T-helper 1 cell treated with Interleukin-12 subunit alpha and Interleukin-12 subunit beta and Interleukin-4 antibody, amounts not matched to agents 30 μg/mL and 1 μg/mL, for 36 hours (primary cell): ENCODE results near the gene ATG3.
A peak's percentile ranks its signal among the peaks of the same experiment; 100 is the strongest.
"Not testable (repeated sequence)": the region's sequence is repeated elsewhere in the genome, so short reads cannot be mapped to it uniquely, and the experiment has no call there.

ENCODE experiments used
- H3K27ac Mint-ChIP-seq: one replicate; pipeline ENCODE4 v1.8.0; 2021; ENCODE audit warnings: mild to moderate bottlenecking, mixed read lengths
- H3K27me3 Mint-ChIP-seq: one replicate; pipeline ENCODE4 v1.8.0; 2021; ENCODE audit warnings: low read depth, mixed read lengths
- H3K36me3 Mint-ChIP-seq: one replicate; pipeline ENCODE4 v1.8.0; 2021; ENCODE audit warnings: low read depth, mixed read lengths
- H3K4me1 Mint-ChIP-seq: one replicate; pipeline ENCODE4 v1.8.0; 2021; ENCODE audit warnings: low read depth, mixed read lengths
- H3K4me3 Mint-ChIP-seq: one replicate; pipeline ENCODE4 v1.8.0; 2021; ENCODE audit warnings: mild to moderate bottlenecking, moderate library complexity, mixed read lengths
- H3K9me3 Mint-ChIP-seq: one replicate; pipeline ENCODE4 v1.8.0; 2021; ENCODE audit warnings: mixed read lengths

ATG3 gene

GRCh38 chr3:112579697-112580096 is 17.9 kb upstream of the ATG3 start:
- Mint-ChIP-seq H3K4me3 (no peak overlapping the region), H3K4me1 (peaks cover 3% of the 10 kb centered on the region), H3K27ac (no peak overlapping the region), H3K9me3 (no peaks in the 10 kb centered on the region), H3K27me3 (no peaks in the 10 kb centered on the region), H3K36me3 (peaks cover 4% of the 10 kb centered on the region)

DNA sequence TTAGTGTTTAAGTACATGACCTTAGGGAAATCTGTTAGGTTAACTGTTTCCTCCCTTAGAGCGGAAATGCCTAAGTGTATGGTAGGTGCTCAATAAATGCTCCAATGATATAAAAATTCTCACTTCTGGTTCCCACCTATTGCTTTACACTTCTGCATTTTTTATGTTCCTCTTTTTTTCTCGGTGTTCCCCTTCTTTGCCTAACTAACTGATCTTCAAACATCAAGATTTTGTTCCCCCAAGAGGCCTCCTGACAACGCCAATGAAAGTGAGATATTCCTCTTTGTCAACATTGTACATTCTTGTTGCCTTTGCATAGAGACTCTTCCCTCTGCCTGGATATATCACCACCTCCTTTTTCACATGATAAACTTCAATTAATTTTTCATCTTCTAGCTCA is 17.5 kb upstream of the ATG3 start:
- Mint-ChIP-seq H3K27ac (no peak overlapping the region), H3K4me3 (no peak overlapping the region), H3K4me1 (peaks cover 3% of the 10 kb centered on the region), H3K36me3 (peaks cover 4% of the 10 kb centered on the region), H3K9me3 (no peaks in the 10 kb centered on the region), H3K27me3 (no peaks in the 10 kb centered on the region)

GRCh38 chr3:112572701-112573100 is 10.9 kb upstream of the ATG3 start:
- no peak overlapping the region for H3K27ac Mint-ChIP-seq
- peaks cover 24% of the 10 kb centered on the region for H3K36me3 Mint-ChIP-seq
- no peak overlapping the region for H3K4me3 Mint-ChIP-seq

GRCh38 chr3:112569265-112569664 is 7.5 kb upstream of the ATG3 start:
- Mint-ChIP-seq H3K4me3 (no peak overlapping the region), H3K9me3 (no peaks in the 10 kb centered on the region), H3K4me1 (peaks cover 10% of the 10 kb centered on the region), H3K27ac (no peak overlapping the region), H3K36me3 (peaks cover 35% of the 10 kb centered on the region), H3K27me3 (no peaks in the 10 kb centered on the region)

More at GRCh38 chr3:112572701-112573100, 10.9 kb upstream of the ATG3 start:
- H3K27me3 Mint-ChIP-seq: no peaks in the 10 kb centered on the region
- H3K9me3 Mint-ChIP-seq: no peaks in the 10 kb centered on the region
- peaks cover 7% of the 10 kb centered on the region for H3K4me1 Mint-ChIP-seq

DNA sequence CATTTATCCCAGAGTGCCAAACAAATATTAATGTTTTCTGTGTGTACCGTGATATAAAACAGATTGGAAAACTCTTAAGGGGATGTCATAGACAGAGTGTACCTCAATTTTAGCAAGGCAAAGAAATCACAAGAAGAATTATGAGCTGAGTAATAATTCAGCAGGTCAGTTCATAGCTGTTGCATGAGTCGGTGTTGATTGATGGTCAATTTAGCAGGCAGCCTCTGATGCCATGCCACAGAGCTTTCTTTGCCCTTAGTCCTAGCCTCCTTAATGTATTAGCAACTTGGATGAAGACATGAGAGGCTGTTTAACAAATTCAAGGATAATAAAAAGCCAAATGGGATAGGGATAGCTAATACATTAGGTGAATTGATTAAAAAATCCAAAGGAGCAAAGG is 6.9 kb upstream of the ATG3 start:
- H3K9me3 Mint-ChIP-seq: no peaks in the 10 kb centered on the region
- H3K27ac Mint-ChIP-seq: no peak overlapping the region
- no peak overlapping the region for H3K4me3 Mint-ChIP-seq

GRCh38 chr3:112564940-112565305 is 3.2 kb upstream of the ATG3 start:
- no peak overlapping the region for H3K4me3 Mint-ChIP-seq
- H3K27ac Mint-ChIP-seq: no peak overlapping the region
- H3K27me3 Mint-ChIP-seq: no peaks in the 10 kb centered on the region
- H3K4me1 Mint-ChIP-seq: peaks cover 20% of the 10 kb centered on the region
- peaks cover 22% of the 10 kb centered on the region for H3K36me3 Mint-ChIP-seq
- no peaks in the 10 kb centered on the region for H3K9me3 Mint-ChIP-seq

More for the DNA sequence above, 6.9 kb upstream of the ATG3 start:
- Mint-ChIP-seq H3K4me1 (peaks cover 10% of the 10 kb centered on the region), H3K36me3 (peaks cover 35% of the 10 kb centered on the region), H3K27me3 (no peaks in the 10 kb centered on the region)

GRCh38 chr3:112564247-112564939 is 2.6 kb upstream of the ATG3 start:
- Mint-ChIP-seq H3K4me1 (peaks cover 24% of the 10 kb centered on the region), H3K27ac (peak overlapping the region; percentile 32), H3K36me3 (peaks cover 21% of the 10 kb centered on the region)
- not testable (repeated sequence) for H3K9me3 Mint-ChIP-seq, H3K4me3 Mint-ChIP-seq, H3K27me3 Mint-ChIP-seq

- H3K36me3 Mint-ChIP-seq: peaks cover 17% of the 10 kb centered on the region
- H3K4me1 Mint-ChIP-seq: peaks cover 25% of the 10 kb centered on the region
- H3K27ac Mint-ChIP-seq: peak overlapping the region; percentile 93
- H3K27me3 Mint-ChIP-seq: no peaks in the 10 kb centered on the region
- peak overlapping the region; percentile 88 for H3K4me3 Mint-ChIP-seq
- H3K9me3 Mint-ChIP-seq: no peaks in the 10 kb centered on the region
Measured at GRCh38 chr3:112561484-112561733, 353 bp downstream of the ATG3 start.

DNA sequence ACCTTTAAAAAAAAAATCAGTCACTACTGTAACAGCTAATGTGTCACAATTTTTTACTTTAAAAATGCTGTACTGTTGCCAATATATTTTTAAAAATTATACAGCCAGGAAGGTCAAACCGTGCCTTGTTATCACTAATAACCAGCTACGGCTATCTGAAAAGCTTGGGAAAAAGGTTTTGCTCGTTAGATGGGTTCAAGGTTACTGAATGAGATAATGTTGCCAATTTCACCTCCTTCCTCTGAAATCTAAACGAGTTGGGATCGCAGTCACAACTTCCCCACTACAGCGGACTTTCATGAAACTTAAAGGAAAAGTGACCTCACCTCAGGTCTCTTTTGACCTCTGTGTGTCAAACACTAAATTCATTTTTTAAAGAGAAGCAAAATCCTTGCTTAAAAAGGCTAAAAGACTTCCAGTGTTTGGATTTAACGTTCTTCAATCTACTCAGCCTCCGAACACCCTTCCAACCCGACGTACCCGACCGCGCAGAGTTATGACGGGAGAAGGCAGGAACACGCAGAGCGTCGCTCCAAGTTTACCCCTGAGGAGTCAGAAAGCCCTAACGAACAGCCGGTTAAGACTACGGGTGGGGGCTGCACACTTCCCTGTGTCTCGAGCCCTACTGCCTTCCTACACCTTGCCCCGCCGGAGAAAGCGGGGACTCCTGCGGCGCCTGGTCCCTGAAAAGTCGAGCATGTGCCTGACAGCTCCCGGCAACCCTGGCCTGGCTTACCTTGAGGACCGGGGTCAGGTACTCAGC is 860 bp downstream of the ATG3 start:
- no peaks in the 10 kb centered on the region for H3K27me3 Mint-ChIP-seq
- peak overlapping the region; percentile 93 for H3K27ac Mint-ChIP-seq
- H3K4me3 Mint-ChIP-seq: peak overlapping the region; percentile 88
- no peaks in the 10 kb centered on the region for H3K9me3 Mint-ChIP-seq
- H3K4me1 Mint-ChIP-seq: peaks cover 28% of the 10 kb centered on the region
- peaks cover 17% of the 10 kb centered on the region for H3K36me3 Mint-ChIP-seq

DNA sequence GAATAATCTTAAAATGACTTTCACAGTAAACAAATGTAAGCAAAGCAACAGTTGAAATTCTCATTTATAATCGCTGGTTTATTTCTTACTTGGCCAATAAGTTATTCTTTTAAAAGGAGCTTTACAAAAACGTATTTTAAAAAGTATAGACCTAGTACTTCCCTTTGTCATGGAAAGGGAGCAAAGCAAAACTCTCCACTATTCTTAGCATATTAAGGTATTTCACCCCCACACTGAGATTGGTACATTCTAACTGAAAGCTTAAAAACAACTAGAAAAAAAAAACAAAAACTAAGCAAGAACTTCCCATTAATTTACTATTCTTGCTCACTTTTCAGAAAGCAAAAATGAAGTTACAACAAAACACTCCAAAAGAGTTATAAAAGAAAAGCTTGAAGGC is 1.5 kb downstream of the ATG3 start:
- Mint-ChIP-seq H3K4me1 (peaks cover 34% of the 10 kb centered on the region), H3K27ac (peak overlapping the region; percentile 93), H3K27me3 (no peaks in the 10 kb centered on the region), H3K9me3 (no peaks in the 10 kb centered on the region), H3K36me3 (peaks cover 22% of the 10 kb centered on the region), H3K4me3 (peak overlapping the region; percentile 88)

- H3K9me3 Mint-ChIP-seq: peaks cover under 1% of the 10 kb centered on the region
- peaks cover 27% of the 10 kb centered on the region for H3K36me3 Mint-ChIP-seq
- no peak overlapping the region for H3K4me3 Mint-ChIP-seq
- H3K4me1 Mint-ChIP-seq: peaks cover 37% of the 10 kb centered on the region
- H3K27me3 Mint-ChIP-seq: no peaks in the 10 kb centered on the region
- no peak overlapping the region for H3K27ac Mint-ChIP-seq
Measured at GRCh38 chr3:112557976-112558375, 3.8 kb downstream of the ATG3 start.

- H3K36me3 Mint-ChIP-seq: peaks cover 43% of the 10 kb centered on the region
- H3K27ac Mint-ChIP-seq: no peak overlapping the region
- H3K27me3 Mint-ChIP-seq: no peaks in the 10 kb centered on the region
- peaks cover 10% of the 10 kb centered on the region for H3K9me3 Mint-ChIP-seq
- H3K4me3 Mint-ChIP-seq: no peak overlapping the region
- H3K4me1 Mint-ChIP-seq: peaks cover 35% of the 10 kb centered on the region
Measured at GRCh38 chr3:112555535-112556170, 6.1 kb downstream of the ATG3 start.

DNA sequence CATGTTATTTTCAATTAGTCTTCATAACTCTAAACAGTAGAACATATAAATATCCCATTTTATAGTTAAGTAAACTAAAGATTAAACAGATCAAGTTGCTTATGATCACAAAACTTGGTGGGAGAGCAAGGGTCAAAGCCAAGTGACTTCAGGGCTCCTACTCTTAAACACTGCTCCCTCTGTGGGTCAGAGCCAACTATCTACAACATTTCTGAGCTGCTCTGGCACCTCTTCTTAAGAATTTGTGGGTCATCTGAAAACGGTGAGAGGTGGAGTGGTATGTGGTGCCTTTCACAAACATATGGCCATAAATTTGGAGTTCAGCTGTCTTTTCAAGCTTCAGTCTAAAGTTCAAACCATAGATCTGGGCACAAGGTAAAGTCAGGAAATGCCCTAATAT is 10.9 kb downstream of the ATG3 start:
- Mint-ChIP-seq H3K4me3 (no peak overlapping the region), H3K27me3 (no peaks in the 10 kb centered on the region), H3K4me1 (peaks cover 19% of the 10 kb centered on the region), H3K27ac (no peak overlapping the region), H3K36me3 (peaks cover 49% of the 10 kb centered on the region), H3K9me3 (peaks cover 10% of the 10 kb centered on the region)

DNA sequence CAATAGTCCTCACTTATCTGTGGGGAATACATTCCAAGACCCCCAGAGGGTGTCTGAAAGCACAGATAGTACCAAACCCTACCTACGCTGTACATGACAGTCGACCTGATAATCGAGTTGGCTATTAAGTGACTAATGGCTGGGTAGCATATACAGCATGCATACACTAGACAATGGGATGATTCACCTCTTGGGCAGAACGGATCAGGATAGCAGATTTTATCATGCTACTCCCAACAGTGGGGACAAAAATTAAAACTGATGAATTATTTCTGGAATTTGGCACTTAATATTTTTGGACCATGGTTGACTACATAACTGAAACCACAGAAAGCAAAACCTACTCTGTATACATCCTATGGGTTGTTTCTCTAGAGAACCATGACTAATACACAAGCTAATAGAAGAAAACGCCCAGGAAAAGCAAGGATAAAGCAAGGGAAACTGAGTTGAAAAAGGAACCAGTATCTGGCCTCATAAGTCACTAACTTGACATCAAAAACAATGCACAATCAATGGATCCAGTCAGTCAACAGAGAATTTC is 15.5 kb downstream of the ATG3 start:
- Mint-ChIP-seq H3K4me3 (no peak overlapping the region), H3K9me3 (no peaks in the 10 kb centered on the region), H3K4me1 (peaks cover 5% of the 10 kb centered on the region), H3K36me3 (peaks cover 30% of the 10 kb centered on the region), H3K27me3 (no peaks in the 10 kb centered on the region), H3K27ac (no peak overlapping the region)
